HG03097 (cell line): ENCODE results near the gene PAQR6.
A peak's percentile ranks its signal among the peaks of the same experiment; 100 is the strongest.

ENCODE experiments used
- ATAC-seq: cut with Tn5 transposase; IDR thresholded peaks from one replicate; pipeline ENCODE4 v1.9.1; 2021; ENCODE audit not compliant: unreplicated experiment, low FRiP score

PAQR6 gene

GRCh38 chr1:156247460-156248322 is at the start of gene PAQR6:
PAQR6 (minus strand) TSS chr1:156248056; CDS start chr1:156246731, 1,325 bp downstream.
- ATAC-seq: no peak

- ATAC-seq: no peak
Measured at GRCh38 chr1:156295391-156295947, 47.6 kb upstream of the PAQR6 start, which contains the start of gene GLMP. GLMP (minus strand) TSS chr1:156295679; CDS start chr1:156295645, 34 bp downstream.

- ATAC-seq: no peak
Measured at GRCh38 chr1:156293895-156294294, 46.0 kb upstream of the PAQR6 start.

- no peak for ATAC-seq
Measured at GRCh38 chr1:156293098-156293434, 45.2 kb upstream of the PAQR6 start.

GRCh38 chr1:156291226-156292061 is 43.6 kb upstream of the PAQR6 start:
- ATAC-seq: no peak

GRCh38 chr1:156289857-156290256 is 42.0 kb upstream of the PAQR6 start:
- ATAC-seq: no peak

- ATAC-seq: no peak
Measured at GRCh38 chr1:156286061-156286460, 38.2 kb upstream of the PAQR6 start.

GRCh38 chr1:156285437-156285836 is 37.6 kb upstream of the PAQR6 start:
- ATAC-seq: no peak

- no peak for ATAC-seq
Measured at GRCh38 chr1:156284757-156285156, 36.9 kb upstream of the PAQR6 start.

GRCh38 chr1:156284112-156284511 is 36.3 kb upstream of the PAQR6 start, which contains the start of gene TMEM79:
TMEM79 (plus strand) TSS chr1:156284325; CDS start chr1:156285227, 902 bp downstream.
- no peak for ATAC-seq

- no peak for ATAC-seq
Measured at GRCh38 chr1:156283521-156283920, 35.7 kb upstream of the PAQR6 start.

GRCh38 chr1:156282479-156283222 is 34.8 kb upstream of the PAQR6 start, which contains the start of gene SMG5:
SMG5 (minus strand) TSS chr1:156282825; CDS start chr1:156282680, 145 bp downstream.
- peak; percentile 79 for ATAC-seq

- ATAC-seq: peak; percentile 6
Measured at GRCh38 chr1:156281693-156282478, 34.0 kb upstream of the PAQR6 start.

GRCh38 chr1:156281281-156281680 is 33.4 kb upstream of the PAQR6 start:
- no peak for ATAC-seq

- no peak for ATAC-seq
Measured at GRCh38 chr1:156279837-156280236, 32.0 kb upstream of the PAQR6 start.

- ATAC-seq: no peak
Measured at GRCh38 chr1:156276966-156277381, 29.1 kb upstream of the PAQR6 start.

GRCh38 chr1:156276532-156276931 is 28.7 kb upstream of the PAQR6 start:
- ATAC-seq: no peak

GRCh38 chr1:156270314-156270713 is 22.5 kb upstream of the PAQR6 start:
- no peak for ATAC-seq

- ATAC-seq: no peak
Measured at GRCh38 chr1:156268336-156268735, 20.5 kb upstream of the PAQR6 start.
